Fibroblast of pulmonary artery (primary cell): Measurements from ENCODE around the gene RPS28.

Experiments used
- DNase-seq: peaks from one replicate; pipeline ENCODE4 v3.0.0-alpha.2; 2010; ENCODE audit warnings: low read depth
- H3K4me3 ChIP-seq: replicated peaks from 2 replicates; pipeline ENCODE4 v1.5.1; 2011; ENCODE audit warnings: low read depth, mild to moderate bottlenecking, control low read depth, low read length, moderate library complexity
- TF ChIP-seq, protein P1 (sequence below): IDR thresholded peaks from 2 replicates; pipeline ENCODE4 v1.5.1; 2011; ENCODE audit warnings: mild to moderate bottlenecking, control low read depth, low read length, inconsistent platforms; ENCODE audit errors: missing control alignments

Gene RPS28

GRCh38 chr19:8306235-8307054, 14.9 kb upstream of the RPS28 start:
- H3K4me3 ChIP-seq, result no peak overlapping the region
- no peak for DNase-seq
- TF ChIP-seq, protein P1, sequence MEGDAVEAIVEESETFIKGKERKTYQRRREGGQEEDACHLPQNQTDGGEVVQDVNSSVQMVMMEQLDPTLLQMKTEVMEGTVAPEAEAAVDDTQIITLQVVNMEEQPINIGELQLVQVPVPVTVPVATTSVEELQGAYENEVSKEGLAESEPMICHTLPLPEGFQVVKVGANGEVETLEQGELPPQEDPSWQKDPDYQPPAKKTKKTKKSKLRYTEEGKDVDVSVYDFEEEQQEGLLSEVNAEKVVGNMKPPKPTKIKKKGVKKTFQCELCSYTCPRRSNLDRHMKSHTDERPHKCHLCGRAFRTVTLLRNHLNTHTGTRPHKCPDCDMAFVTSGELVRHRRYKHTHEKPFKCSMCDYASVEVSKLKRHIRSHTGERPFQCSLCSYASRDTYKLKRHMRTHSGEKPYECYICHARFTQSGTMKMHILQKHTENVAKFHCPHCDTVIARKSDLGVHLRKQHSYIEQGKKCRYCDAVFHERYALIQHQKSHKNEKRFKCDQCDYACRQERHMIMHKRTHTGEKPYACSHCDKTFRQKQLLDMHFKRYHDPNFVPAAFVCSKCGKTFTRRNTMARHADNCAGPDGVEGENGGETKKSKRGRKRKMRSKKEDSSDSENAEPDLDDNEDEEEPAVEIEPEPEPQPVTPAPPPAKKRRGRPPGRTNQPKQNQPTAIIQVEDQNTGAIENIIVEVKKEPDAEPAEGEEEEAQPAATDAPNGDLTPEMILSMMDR, result no peak

- TF ChIP-seq, protein P1, result no peak
- no peak for DNase-seq
- peak overlapping the region; percentile 66 for H3K4me3 ChIP-seq
Measured at GRCh38 chr19:8307400-8307964, 13.8 kb upstream of the RPS28 start.

GRCh38 chr19:8307965-8308866, 13.1 kb upstream of the RPS28 start, which contains the start of gene CD320:
CD320 (minus strand) TSS chr19:8308358; CDS start chr19:8308290, 68 bp downstream.
- TF ChIP-seq, protein P1, result no peak
- peak within 1 kb of the TSS; percentile 66 for H3K4me3 ChIP-seq
- peak; percentile 90 for DNase-seq

DNA sequence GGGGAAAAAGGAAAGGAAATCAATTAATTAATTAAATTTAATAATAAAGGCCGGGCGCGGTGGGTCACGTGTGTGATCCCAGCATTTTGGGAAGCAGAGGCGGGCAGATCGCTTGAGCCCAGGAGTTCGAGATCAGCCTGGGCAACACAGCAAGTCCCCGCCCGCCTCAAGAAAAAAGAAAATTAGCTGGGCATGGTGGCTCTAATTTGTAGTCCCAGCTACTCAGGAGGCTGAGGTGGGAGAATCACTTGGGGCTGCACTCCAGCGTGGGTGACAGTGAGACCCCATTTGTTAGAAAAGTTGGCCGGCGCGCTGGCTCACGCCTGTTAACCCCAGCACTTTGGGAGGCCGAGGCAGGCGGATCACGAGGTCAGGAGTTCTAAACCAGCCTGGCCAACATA, 12.4 kb upstream of the RPS28 start:
- DNase-seq, result no peak
- peak overlapping the region; percentile 66 for H3K4me3 ChIP-seq
- TF ChIP-seq, protein P1, result no peak

DNA sequence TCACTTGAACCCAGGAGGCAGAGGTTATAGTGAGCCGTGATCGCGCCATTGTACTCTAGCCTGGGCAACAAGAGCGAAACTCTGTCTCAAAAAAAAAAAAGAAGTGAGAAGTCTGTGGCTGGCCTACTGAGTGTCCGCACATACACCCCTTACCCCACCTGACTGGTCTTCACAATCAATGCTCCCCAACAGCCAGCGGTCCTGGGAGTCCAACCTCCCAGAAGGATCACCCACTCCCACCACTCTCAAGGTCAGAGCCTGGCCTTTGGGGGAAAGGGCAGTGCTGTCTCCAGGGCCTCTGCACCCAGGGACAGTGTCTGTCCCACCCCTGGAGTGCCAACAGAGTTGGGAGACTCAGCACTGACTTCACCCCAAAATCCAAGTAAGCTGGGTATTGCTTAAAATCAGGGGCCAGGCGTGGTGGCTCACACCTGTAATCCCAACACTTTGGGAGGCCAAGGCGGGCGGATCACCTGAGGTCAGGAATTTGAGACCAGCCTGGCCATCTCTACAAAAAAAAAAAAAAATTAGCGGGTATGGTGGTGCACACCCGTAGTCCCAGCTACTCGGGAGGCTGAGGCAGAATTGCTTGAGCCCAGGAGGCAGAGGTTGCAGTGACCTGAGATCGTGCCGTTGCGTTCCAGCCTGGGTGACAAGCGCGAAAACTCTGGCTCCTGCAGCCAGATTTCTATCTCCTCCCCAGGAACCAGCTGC, 10.8 kb upstream of the RPS28 start:
- TF ChIP-seq, protein P1, result no peak
- no peak for DNase-seq
- H3K4me3 ChIP-seq, result no peak overlapping the region
